Skeletal muscle tissue (tissue), 4 donors: ENCODE data around the gene ZSWIM4. TPM values are rescaled to one million over a fixed set of nuclear protein-coding genes. Genes with fewer than 3 reads are reported as not detected.

Experiments used
- H3K27ac ChIP-seq: one replicate; pipeline ENCODE4 v1.7.0; 2013; ENCODE audit warnings: mild to moderate bottlenecking, low read depth, low read length, inconsistent platforms
- H3K27me3 ChIP-seq, 3 donors: one replicate each; pipeline ENCODE4 v1.7.0; 2013; ENCODE audit warnings: low read length in 3 of 3; ENCODE audit not compliant: control insufficient read depth in 3 of 3, insufficient read depth in 3 of 3
- H3K36me3 ChIP-seq, 3 donors: one replicate each; pipeline ENCODE4 v1.7.0; 2013; ENCODE audit warnings: low read length in 3 of 3; ENCODE audit not compliant: control insufficient read depth in 3 of 3, insufficient read depth in 3 of 3
- H3K4me1 ChIP-seq, 3 donors: one replicate each; pipeline ENCODE4 v1.7.0; 2013; ENCODE audit warnings: low read length in 3 of 3, mild to moderate bottlenecking in 3 of 3; ENCODE audit not compliant: control insufficient read depth in 3 of 3, insufficient read depth in 3 of 3
- H3K4me3 ChIP-seq, 3 donors: one replicate each; pipeline ENCODE4 v1.7.0; 2013; ENCODE audit warnings: low read length in 3 of 3
- H3K9ac ChIP-seq, 3 donors: one replicate each; pipeline ENCODE4 v1.7.0; 2013; ENCODE audit warnings: low read length in 3 of 3, mild to moderate bottlenecking in 3 of 3, moderate library complexity in 2 of 3, low read depth in 1 of 3
- H3K9me3 ChIP-seq, 3 donors: one replicate each; pipeline ENCODE4 v1.7.0; 2013; ENCODE audit warnings: low read length in 3 of 3; ENCODE audit not compliant: control insufficient read depth in 3 of 3
- total RNA-seq: library from RNA; depleted of rRNA; stranded (reverse); fragments of >200 nt; gene quantifications from one replicate; pipeline ENCODE4 v1.2.3, GENCODE V29; 2014
- donor health status: Osteomylitis.

The ZSWIM4 gene
- total RNA-seq, 1 donor from 2014 or later, result 2.6 TPM

GRCh38 chr19:13868663-13869062, 73.4 kb downstream of the ZSWIM4 start:
- H3K27ac ChIP-seq, result no peak overlapping the region
- peaks cover 0 to 20% (median 10%) of the 10 kb centered on the region in 3 donors for H3K27me3 ChIP-seq

GRCh38 chr19:13869281-13869680, 74.0 kb downstream of the ZSWIM4 start:
- Histone ChIP-seq H3K4me1 (peaks cover 4 to 13% (median 8%) of the 10 kb centered on the region in 3 donors), H3K27ac (no peak overlapping the region), H3K27me3 (peaks cover 0 to 16% (median 10%) of the 10 kb centered on the region in 3 donors), H3K9ac (no peak overlapping the region), H3K4me3 (no peak overlapping the region), H3K36me3 (no peaks in the 10 kb centered on the region), H3K9me3 (no peaks in the 10 kb centered on the region)

More at GRCh38 chr19:13868663-13869062, 73.4 kb downstream of the ZSWIM4 start:
- H3K4me3 ChIP-seq, result no peak overlapping the region
- H3K9me3 ChIP-seq, result no peaks in the 10 kb centered on the region
- H3K9ac ChIP-seq, result no peak overlapping the region
- peaks cover 4 to 14% (median 8%) of the 10 kb centered on the region in 3 donors for H3K4me1 ChIP-seq
- no peaks in the 10 kb centered on the region for H3K36me3 ChIP-seq

- Histone ChIP-seq H3K9me3 (no peaks in the 10 kb centered on the region), H3K4me1 (peaks cover 4 to 8% (median 8%) of the 10 kb centered on the region in 3 donors), H3K9ac (no peak overlapping the region), H3K4me3 (no peak overlapping the region), H3K27ac (no peak overlapping the region), H3K27me3 (peaks cover 2 to 10% (median 8%) of the 10 kb centered on the region in 3 donors), H3K36me3 (no peaks in the 10 kb centered on the region)
Observed at GRCh38 chr19:13870873-13871272, 75.6 kb downstream of the ZSWIM4 start.

GRCh38 chr19:13872339-13872694, 77.1 kb downstream of the ZSWIM4 start:
- Histone ChIP-seq H3K36me3 (no peaks in the 10 kb centered on the region), H3K9ac (no peak overlapping the region), H3K9me3 (no peaks in the 10 kb centered on the region), H3K4me1 (no peaks in the 10 kb centered on the region), H3K27me3 (peaks cover 0 to 7% (median 2%) of the 10 kb centered on the region in 3 donors), H3K4me3 (no peak overlapping the region), H3K27ac (no peak overlapping the region)

- Histone ChIP-seq H3K27ac (no peak overlapping the region), H3K4me3 (no peak overlapping the region), H3K9me3 (no peaks in the 10 kb centered on the region), H3K4me1 (no peaks in the 10 kb centered on the region), H3K36me3 (no peaks in the 10 kb centered on the region), H3K9ac (no peak overlapping the region), H3K27me3 (peaks cover 0 to 8% (median 2%) of the 10 kb centered on the region in 3 donors)
Observed at GRCh38 chr19:13872695-13873389, 77.6 kb downstream of the ZSWIM4 start.

GRCh38 chr19:13873834-13874515, 78.7 kb downstream of the ZSWIM4 start:
- Histone ChIP-seq H3K4me1 (no peaks in the 10 kb centered on the region), H3K9ac (peak overlapping the region in 1 of 3 donors; percentile 20), H3K27ac (no peak overlapping the region), H3K27me3 (peaks cover 0 to 8% (median 2%) of the 10 kb centered on the region in 3 donors), H3K4me3 (no peak overlapping the region), H3K9me3 (no peaks in the 10 kb centered on the region), H3K36me3 (no peaks in the 10 kb centered on the region)

GRCh38 chr19:13875824-13876223, 80.6 kb downstream of the ZSWIM4 start:
- H3K9ac ChIP-seq, result no peak overlapping the region
- H3K36me3 ChIP-seq, result no peaks in the 10 kb centered on the region
- H3K27me3 ChIP-seq, result peaks cover 0 to 8% (median 2%) of the 10 kb centered on the region in 3 donors

GRCh38 chr19:13876834-13877233, 81.6 kb downstream of the ZSWIM4 start, which contains the start of gene NANOS3:
NANOS3 (plus strand) TSS chr19:13877134; CDS start chr19:13877249, 115 bp downstream.
- Histone ChIP-seq H3K4me3 (no peak within 1 kb of the TSS), H3K36me3 (no peaks in the 10 kb centered on the region), H3K4me1 (peaks cover 16 to 24% (median 18%) of the 10 kb centered on the region in 3 donors), H3K9me3 (no peaks in the 10 kb centered on the region), H3K27me3 (peaks cover 0 to 8% (median 2%) of the 10 kb centered on the region in 3 donors), H3K9ac (no peak within 1 kb of the TSS), H3K27ac (no peak within 1 kb of the TSS)

More at GRCh38 chr19:13875824-13876223, 80.6 kb downstream of the ZSWIM4 start:
- H3K27ac ChIP-seq, result no peak overlapping the region
- H3K4me1 ChIP-seq, result peaks cover 12 to 16% (median 13%) of the 10 kb centered on the region in 3 donors
- H3K4me3 ChIP-seq, result no peak overlapping the region
- no peaks in the 10 kb centered on the region for H3K9me3 ChIP-seq

- Histone ChIP-seq H3K4me1 (peaks cover 17 to 26% (median 22%) of the 10 kb centered on the region in 3 donors), H3K9me3 (no peaks in the 10 kb centered on the region), H3K9ac (no peak overlapping the region), H3K27ac (no peak overlapping the region), H3K36me3 (no peaks in the 10 kb centered on the region), H3K27me3 (peaks cover 0 to 7% (median 2%) of the 10 kb centered on the region in 3 donors), H3K4me3 (no peak overlapping the region)
Observed at GRCh38 chr19:13877303-13877702, 82.1 kb downstream of the ZSWIM4 start.
